SK-N-SH (cell line): ENCODE measurements around the gene C1orf232. TPM values are rescaled to one million over a fixed set of nuclear protein-coding genes. Genes with fewer than 3 reads are reported as not detected.

ENCODE experiments used
- CTCF ChIA-PET: fragments of 300-600, 350-600 bp; formaldehyde crosslinking; extraction: SDS; loops from one replicate; lab custom pipeline; 2021; lab: Yijun Ruan, JAX
- POLR2A ChIA-PET: fragments of 350-600 bp; sonication (Branson Sonifier 250); formaldehyde crosslinking; extraction: SDS; loops from one replicate; lab custom pipeline; 2020; ENCODE audit warnings: antibody characterized with exemption, inconsistent platforms; lab: Yijun Ruan, JAX
- DNase-seq: peaks from one replicate; pipeline ENCODE4 v3.0.0; 2012
- H2AFZ ChIP-seq: fragments of 200-600 bp; sonication (generic); 2 replicates; pipeline ENCODE4 v1.8.1; 2016; ENCODE audit warnings: antibody characterized with exemption, mild to moderate bottlenecking, low read depth
- H3F3A ChIP-seq: fragments of 200-600 bp; sonication (generic); replicated peaks from 2 replicates; pipeline ENCODE3; 2016; ENCODE audit warnings: antibody characterized with exemption, mild to moderate bottlenecking; ENCODE audit not compliant: insufficient read depth
- H3K27ac ChIP-seq, 2 experiments: fragments of 200-500 bp in 1 of 2; fragments of 200-600 bp in 1 of 2; sonication (Bioruptor generic) in 1 of 2; sonication (generic), shearing (Covaris generic) in 1 of 2; 2 replicates each; pipeline versions ENCODE4 v1.5.1 to v1.6.1; 2014 to 2016; ENCODE audit warnings: low read depth in 2 of 2, inconsistent platforms in 1 of 2, low read length in 1 of 2, mild to moderate bottlenecking in 1 of 2, mixed read lengths in 1 of 2
- H3K27me3 ChIP-seq: fragments of 200-600 bp; sonication (generic), shearing (Covaris generic); 2 replicates; pipeline ENCODE4 v1.6.1; 2016; ENCODE audit warnings: mixed run types; ENCODE audit not compliant: insufficient read depth
- H3K36me3 ChIP-seq, 2 experiments: fragments of 200-500 bp in 1 of 2; fragments of 200-600 bp in 1 of 2; sonication (Bioruptor generic) in 1 of 2; sonication (generic) in 1 of 2; replicated peaks in 1 of 2; 2 replicates each; pipeline versions ENCODE3 to v1.5.1; 2014 to 2016; ENCODE audit warnings: low read length in 1 of 2, mild to moderate bottlenecking in 1 of 2; ENCODE audit not compliant: insufficient read depth in 2 of 2, control insufficient read depth in 1 of 2
- H3K4me1 ChIP-seq, 2 experiments: fragments of 200-500 bp in 1 of 2; fragments of 200-600 bp in 1 of 2; sonication (Bioruptor generic) in 1 of 2; sonication (generic), shearing (Covaris generic) in 1 of 2; 2 replicates each; pipeline versions ENCODE4 v1.5.1 to v1.6.1; 2014 to 2016; ENCODE audit warnings: low read depth in 1 of 2, low read length in 1 of 2, mixed run types in 1 of 2; ENCODE audit not compliant: insufficient read depth in 2 of 2, control insufficient read depth in 1 of 2
- H3K4me2 ChIP-seq: fragments of 200-600 bp; sonication (generic), shearing (Covaris generic); 2 replicates; pipeline ENCODE4 v1.6.1; 2017; ENCODE audit warnings: mixed run types
- H3K4me3 ChIP-seq, 2 experiments: fragments of 200-500 bp in 1 of 2; fragments of 200-600 bp in 1 of 2; sonication (Bioruptor generic) in 1 of 2; sonication (generic), shearing (Covaris generic) in 1 of 2; 2 replicates each; pipeline versions ENCODE4 v1.5.1 to v1.8.1; 2014 to 2016; ENCODE audit warnings: low read depth in 2 of 2, inconsistent platforms in 1 of 2, low read length in 1 of 2, mild to moderate bottlenecking in 1 of 2, mixed read lengths in 1 of 2, moderate library complexity in 1 of 2
- H3K79me2 ChIP-seq: fragments of 200-600 bp; sonication (generic); 2 replicates; pipeline ENCODE4 v1.8.1; 2017; ENCODE audit warnings: mild to moderate bottlenecking; ENCODE audit not compliant: insufficient read depth
- H3K9ac ChIP-seq: fragments of 200-600 bp; sonication (generic); 2 replicates; pipeline ENCODE4 v1.6.1; 2017; ENCODE audit warnings: mixed run types
- H3K9me2 ChIP-seq: fragments of 200-600 bp; sonication (generic); 2 replicates; pipeline ENCODE4 v1.6.1; 2017; ENCODE audit warnings: mixed run types
- H3K9me3 ChIP-seq: fragments of 200-600 bp; sonication (generic); 2 replicates; pipeline ENCODE4 v1.6.1; 2017; ENCODE audit warnings: mixed run types, mild to moderate bottlenecking, moderate library complexity
- H4K20me1 ChIP-seq: fragments of 200-600 bp; sonication (generic); 2 replicates; pipeline ENCODE4 v1.6.1; 2017; ENCODE audit warnings: mild to moderate bottlenecking, mixed run types; ENCODE audit not compliant: insufficient read depth
- CTCF ChIP-seq: fragments of 200-600 bp; sonication (generic); IDR thresholded peaks from 2 replicates; pipeline ENCODE4 v1.6.1; 2017; ENCODE audit warnings: antibody characterized with exemption, mild to moderate bottlenecking, moderate library complexity
- ELF1 ChIP-seq: IDR thresholded peaks from 2 replicates; pipeline ENCODE4 v1.4.0; 2012
- EP300 ChIP-seq, 2 experiments: IDR thresholded peaks; 2 replicates each; pipeline versions ENCODE4 v1.4.0 to v1.6.1; 2012; ENCODE audit warnings: borderline replicate concordance in 1 of 2, low read depth in 1 of 2, low read length in 1 of 2
- FOSL2 ChIP-seq: IDR thresholded peaks from 2 replicates; pipeline ENCODE4 v1.4.0; 2012; ENCODE audit warnings: low read depth, mild to moderate bottlenecking, moderate library complexity, borderline replicate concordance
- FOXJ3 ChIP-seq: sonication (generic); formaldehyde crosslinking; IDR thresholded peaks from 2 replicates; pipeline ENCODE4 v1.5.1; 2020; ENCODE audit warnings: mild to moderate bottlenecking, missing genetic modification reagents
- GABPA ChIP-seq: IDR thresholded peaks from 2 replicates; pipeline ENCODE4 v1.4.0; 2012; ENCODE audit warnings: low read depth, mild to moderate bottlenecking
- MXI1 ChIP-seq: IDR thresholded peaks from 2 replicates; pipeline ENCODE4 v1.6.1; 2012; ENCODE audit warnings: mild to moderate bottlenecking, low read depth, low read length, improper control_type of control experiment
- NFIC ChIP-seq: IDR thresholded peaks from 2 replicates; pipeline ENCODE4 v1.4.0; 2012; ENCODE audit warnings: borderline replicate concordance
- PBX3 ChIP-seq: IDR thresholded peaks from 2 replicates; pipeline ENCODE4; 2012
- POLR2AphosphoS5 ChIP-seq: IDR thresholded peaks from 2 replicates; pipeline ENCODE4 v1.6.1; 2012; ENCODE audit warnings: low read depth, low read length
- RAD21 ChIP-seq: IDR thresholded peaks from 2 replicates; pipeline ENCODE4 v1.6.1; 2012; ENCODE audit warnings: mild to moderate bottlenecking, low read length
- RXRA ChIP-seq: IDR thresholded peaks from 2 replicates; pipeline ENCODE4 v1.4.0; 2012; ENCODE audit warnings: low read depth, mild to moderate bottlenecking, borderline replicate concordance
- TAF1 ChIP-seq: IDR thresholded peaks from 2 replicates; pipeline ENCODE4 v1.6.1; 2012; ENCODE audit warnings: low read depth, mild to moderate bottlenecking, low read length, moderate library complexity, borderline replicate concordance
- TEAD4 ChIP-seq: IDR thresholded peaks from 2 replicates; pipeline ENCODE4 v1.4.0; 2012; ENCODE audit warnings: mild to moderate bottlenecking, borderline replicate concordance; ENCODE audit not compliant: insufficient read depth
- USF1 ChIP-seq: IDR thresholded peaks from 2 replicates; pipeline ENCODE4 v1.4.0; 2012; ENCODE audit warnings: low read depth, borderline replicate concordance
- YY1 ChIP-seq: IDR thresholded peaks from 2 replicates; pipeline ENCODE4 v1.4.0; 2012; ENCODE audit warnings: low read depth, mild to moderate bottlenecking
- WGBS: methylation state at CpG from one replicate; pipeline ENCODE4 v1.1.6; 2017; ENCODE audit warnings: low lambda C conversion rate; 5-methylcytosine and 5-hydroxymethylcytosine counted together
- polyA plus RNA-seq, 3 experiments: library from polyadenylated mRNA; depleted of rRNA; stranded (reverse); fragments of >200 nt; gene quantifications; 2 replicates each; pipeline ENCODE4 v1.2.3, GENCODE V29; 2012

C1orf232 gene
- polyA plus RNA-seq (2012; rRNA removed) = not detected in 2 replicates
- not detected in 2 replicates for polyA plus RNA-seq (2012; cell fraction: cytosol; rRNA removed)
- polyA plus RNA-seq (2012; cell fraction: nucleus; rRNA removed) = not detected in 2 replicates

- Histone ChIP-seq H3K9me3 (no peaks in the 10 kb centered on the region), H3F3A (peaks cover 4% of the 10 kb centered on the region), H3K9me2 (no peaks in the 10 kb centered on the region), H3K27me3 (no peaks in the 10 kb centered on the region), H3K27ac (peak within 1 kb of the TSS; percentile 48 to 54; a peak in 3 of 4 replicates), H3K79me2 (peaks cover 17% of the 10 kb centered on the region; the same call in 1 of the 2 replicates), H3K4me3 (peak within 1 kb of the TSS; percentile 85 to 98), H2AFZ (peak within 1 kb of the TSS; percentile 86), H3K36me3 (peaks cover 0 to 2% of the 10 kb centered on the region in 2 experiments), H4K20me1 (no peaks in the 10 kb centered on the region), H3K4me2 (peak within 1 kb of the TSS; percentile 95), H3K9ac (peak within 1 kb of the TSS; percentile 92), H3K4me1 (peaks cover 0 to 22% of the 10 kb centered on the region in 2 experiments; a peak in 2 of 4 replicates)
- DNase-seq = no peak
- POLR2A ChIA-PET = no interaction called here
- TF ChIP-seq NFIC (0 out of 2 replicates have a peak, but pooled peaks have one; percentile 16), FOXJ3 (CRISPR knock-in tag) (no peak)
- 93% methylated on average over 4 of the region's 5 CpGs for WGBS
- CTCF ChIA-PET = interaction anchor here (0.6 to 2.7 kb wide), 14 partner anchors 11 to 171 kb away, joined by 3 to 28 read pairs (median 6); partner anchors contain the start of genes CEP85 and PAFAH2
These were observed at the start of gene C1orf232 for GRCh38 chr1:26168410-26169197. Gene C1orf232, minus strand, starts transcription at chr1:26168963. Its CDS starts 464 bp downstream, at chr1:26168499.

GRCh38 chr1:26215246-26215645 lies 46.5 kb upstream of the C1orf232 start:
- Histone ChIP-seq H4K20me1 (no peaks in the 10 kb centered on the region), H3K9ac (no peak overlapping the region), H3K27ac (no peak overlapping the region), H3K36me3 (no peaks in the 10 kb centered on the region), H3K9me2 (no peaks in the 10 kb centered on the region), H3K4me3 (no peak overlapping the region), H3K27me3 (no peaks in the 10 kb centered on the region; the same call in 1 of the 2 replicates)
- 32% methylated on average over 3 of the region's 3 CpGs for WGBS
- TF ChIP-seq RAD21 (no peak), USF1 (no peak), ELF1 (no peak), CTCF (no peak), POLR2AphosphoS5 (no peak), PBX3 (no peak), GABPA (no peak), YY1 (no peak), NFIC (no peak), TEAD4 (no peak), MXI1 (no peak), FOSL2 (no peak), TAF1 (no peak), RXRA (no peak), EP300 (IDR thresholded peaks at IDR 0.05; ENCODE audit: borderline replicate concordance in 1 of 2, low read depth in 1 of 2, low read length in 1 of 2) (no peak)
- TF ChIP-seq, all 33 proteins: peak for 0
- CTCF ChIA-PET = no interaction called here
- POLR2A ChIA-PET = interaction anchor here (0.6 kb wide), 1 partner anchor 16 kb away, joined by 3 read pairs; no protein-coding TSS in a partner anchor
- H2AFZ ChIP-seq = no peak overlapping the region
- no peak overlapping the region for H3K4me2 ChIP-seq
- no peak for DNase-seq
- no peaks in the 10 kb centered on the region for H3K9me3 ChIP-seq
- no peaks in the 10 kb centered on the region; a peak in 1 of 4 replicates for H3K4me1 ChIP-seq
- H3K79me2 ChIP-seq = no peaks in the 10 kb centered on the region
- H3F3A ChIP-seq = no peaks in the 10 kb centered on the region
